ENCODE results near the gene HOXC9.

GRCh38 chr12:53969588-53970259, 30.2 kb upstream of the HOXC9 start:
- TF ChIP-seq RAD21 (IDR thresholded peaks at IDR 0.05; ENCODE audit: low read depth) = no peak
- no peak for TF ChIP-seq CTCF (IDR thresholded peaks at IDR 0.05 in 2 of 3, conservative IDR thresholded peaks at IDR 0.05 in 1 of 3; ENCODE audit: borderline replicate concordance in 1 of 3, insufficient read depth in 1 of 3, low read depth in 2 of 3, low read length in 2 of 3)
- no peak for TF ChIP-seq REST (IDR thresholded peaks at IDR 0.05; ENCODE audit: low read depth)
- TF ChIP-seq ZBTB33 (IDR thresholded peaks at IDR 0.05; ENCODE audit: extremely low read depth, insufficient replicate concordance, low read length) = no peak
- no peak for TF ChIP-seq POLR2A (IDR thresholded peaks at IDR 0.05; ENCODE audit: borderline replicate concordance, extremely low read depth, insufficient read depth, insufficient read length)
- TF ChIP-seq EZH2 (IDR thresholded peaks at IDR 0.05) = no peak
- no peak for TF ChIP-seq MAX (IDR thresholded peaks at IDR 0.05)
- TF ChIP-seq ELF1 (IDR thresholded peaks at IDR 0.05; ENCODE audit: borderline replicate concordance, low read depth) = no peak
- no peak for TF ChIP-seq EZH2phosphoT487 (IDR thresholded peaks at IDR 0.05; ENCODE audit: borderline replicate concordance)
- no peak for TF ChIP-seq ATF3 (IDR thresholded peaks at IDR 0.05)
- no peak for TF ChIP-seq YY1 (IDR thresholded peaks at IDR 0.05; ENCODE audit: extremely low read depth, insufficient replicate concordance, low read depth, low read length)
- no peak for TF ChIP-seq SP1 (IDR thresholded peaks at IDR 0.05; ENCODE audit: low read depth)
- TF ChIP-seq SRF (IDR thresholded peaks at IDR 0.05; ENCODE audit: low read depth) = no peak

Measured in HCT116 (cell line).